DND-41 (cell line): Measurements from ENCODE around the gene DNPH1.
A peak's percentile ranks its signal among the peaks of the same experiment; 100 is the strongest.

Experiments used
- ATAC-seq: fragments of 200-7000 bp; cut with Tn5 transposase; 3 replicates; pipeline ENCODE4 v1.9.1; 2021; ENCODE audit warnings: low read depth; ENCODE audit not compliant: insufficient read depth
- DNase-seq: peaks from one replicate; pipeline ENCODE4 v3.0.0-alpha.2; 2020
- H2AFZ ChIP-seq: 2 replicates; pipeline ENCODE4 v1.6.0; 2012; ENCODE audit warnings: low read depth, low read length
- H3K27ac ChIP-seq: 2 replicates; pipeline ENCODE4 v1.5.1; 2012; ENCODE audit warnings: low read length, inconsistent platforms
- H3K27me3 ChIP-seq: fragments of 200-600 bp; sonication (generic); 2 replicates; pipeline ENCODE4 v1.6.0; 2012; ENCODE audit warnings: low read length, mild to moderate bottlenecking, inconsistent platforms; ENCODE audit not compliant: insufficient read depth, poor library complexity
- H3K36me3 ChIP-seq: 2 replicates; pipeline ENCODE4 v1.5.1; 2012; ENCODE audit warnings: low read length, inconsistent platforms; ENCODE audit not compliant: insufficient read depth
- H3K4me1 ChIP-seq: 2 replicates; pipeline ENCODE4 v1.5.1; 2012; ENCODE audit warnings: mild to moderate bottlenecking, low read length; ENCODE audit not compliant: insufficient read depth
- H3K4me2 ChIP-seq: 2 replicates; pipeline ENCODE4 v1.6.0; 2012; ENCODE audit warnings: mild to moderate bottlenecking, moderate library complexity, low read length, inconsistent platforms; ENCODE audit not compliant: insufficient read depth
- H3K4me3 ChIP-seq, 2 experiments: fragments of 200-600 bp in 1 of 2; shearing (Covaris generic) in 1 of 2; 2 replicates each; pipeline ENCODE4 v1.5.1; 2012 to 2016; ENCODE audit warnings: inconsistent platforms in 2 of 2, low read length in 2 of 2, mild to moderate bottlenecking in 2 of 2, low read depth in 1 of 2, moderate library complexity in 1 of 2
- H3K79me2 ChIP-seq: 2 replicates; pipeline ENCODE4 v1.6.0; 2012; ENCODE audit warnings: low read length, inconsistent platforms; ENCODE audit not compliant: insufficient read depth
- H3K9ac ChIP-seq: 2 replicates; pipeline ENCODE4 v1.6.0; 2012; ENCODE audit warnings: low read depth, mild to moderate bottlenecking, inconsistent platforms, low read length, moderate library complexity
- H3K9me3 ChIP-seq: 2 replicates; pipeline ENCODE4 v1.5.1; 2012; ENCODE audit warnings: low read length, moderate library complexity, mild to moderate bottlenecking, inconsistent platforms; ENCODE audit not compliant: insufficient read depth, severe bottlenecking
- H4K20me1 ChIP-seq: 2 replicates; pipeline ENCODE4 v1.6.0; 2012; ENCODE audit warnings: low read length; ENCODE audit not compliant: insufficient read depth
- EZH2 ChIP-seq: IDR thresholded peaks from 3 replicates; pipeline ENCODE4 v1.6.1; 2012; ENCODE audit warnings: borderline replicate concordance, low read depth, mild to moderate bottlenecking, moderate library complexity, low read length, inconsistent platforms; ENCODE audit not compliant: severe bottlenecking
- TF ChIP-seq, protein P1 (sequence below): IDR thresholded peaks from 2 replicates; pipeline ENCODE4 v1.5.1; 2012; ENCODE audit warnings: borderline replicate concordance, low read length, moderate library complexity, mild to moderate bottlenecking; ENCODE audit not compliant: poor library complexity, severe bottlenecking; ENCODE audit errors: extremely low read depth

Gene DNPH1

DNA sequence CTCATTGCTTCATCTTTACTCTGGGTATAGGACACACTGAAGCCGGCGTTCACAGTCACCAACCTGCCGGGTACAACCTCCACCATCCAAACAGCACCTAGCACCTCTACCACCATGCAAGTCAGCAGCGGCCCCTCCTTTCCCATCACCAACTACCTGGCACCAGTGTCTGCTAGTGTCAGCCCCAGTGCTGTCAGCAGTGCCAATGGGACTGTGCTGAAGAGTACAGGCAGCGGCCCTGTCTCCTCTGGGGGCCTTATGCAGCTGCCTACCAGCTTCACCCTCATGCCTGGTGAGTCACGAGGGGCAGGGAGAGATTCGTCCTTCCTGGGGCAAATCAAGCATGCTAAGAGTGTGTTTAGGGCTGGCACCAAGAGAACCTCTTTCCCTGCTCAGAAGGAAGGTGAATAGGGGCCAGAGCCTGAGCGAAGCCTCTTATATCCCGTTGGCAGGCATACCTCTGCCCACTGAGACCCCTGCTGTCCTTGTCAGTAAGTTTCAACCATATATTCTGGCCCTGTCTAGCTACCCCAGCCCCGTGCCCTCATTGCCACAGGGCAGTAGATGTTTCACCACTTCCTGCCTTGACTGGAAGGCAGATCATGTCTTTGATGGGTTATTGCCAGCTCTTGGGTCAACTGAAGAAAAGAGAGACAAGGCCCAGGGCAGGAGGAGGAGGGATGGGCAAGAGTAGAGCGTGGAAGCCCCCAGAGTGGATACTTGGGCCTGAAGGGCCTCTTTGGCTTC lies 53.4 kb downstream of the DNPH1 start:
- Histone ChIP-seq H3K27ac (peak overlapping the region; percentile 23; the same call in 1 of the 2 replicates), H2AFZ (no peak overlapping the region), H3K79me2 (peaks cover 50% of the 10 kb centered on the region), H3K4me2 (peak overlapping the region; percentile 13; the same call in 1 of the 2 replicates), H3K4me1 (peaks cover 41% of the 10 kb centered on the region), H4K20me1 (peaks cover 45% of the 10 kb centered on the region), H3K4me3 (no peak overlapping the region), H3K9me3 (no peaks in the 10 kb centered on the region), H3K27me3 (no peaks in the 10 kb centered on the region), H3K36me3 (peaks cover 59% of the 10 kb centered on the region), H3K9ac (no peak overlapping the region)
- ATAC-seq (no peak), DNase-seq (no peak)
- TF ChIP-seq, protein P1, sequence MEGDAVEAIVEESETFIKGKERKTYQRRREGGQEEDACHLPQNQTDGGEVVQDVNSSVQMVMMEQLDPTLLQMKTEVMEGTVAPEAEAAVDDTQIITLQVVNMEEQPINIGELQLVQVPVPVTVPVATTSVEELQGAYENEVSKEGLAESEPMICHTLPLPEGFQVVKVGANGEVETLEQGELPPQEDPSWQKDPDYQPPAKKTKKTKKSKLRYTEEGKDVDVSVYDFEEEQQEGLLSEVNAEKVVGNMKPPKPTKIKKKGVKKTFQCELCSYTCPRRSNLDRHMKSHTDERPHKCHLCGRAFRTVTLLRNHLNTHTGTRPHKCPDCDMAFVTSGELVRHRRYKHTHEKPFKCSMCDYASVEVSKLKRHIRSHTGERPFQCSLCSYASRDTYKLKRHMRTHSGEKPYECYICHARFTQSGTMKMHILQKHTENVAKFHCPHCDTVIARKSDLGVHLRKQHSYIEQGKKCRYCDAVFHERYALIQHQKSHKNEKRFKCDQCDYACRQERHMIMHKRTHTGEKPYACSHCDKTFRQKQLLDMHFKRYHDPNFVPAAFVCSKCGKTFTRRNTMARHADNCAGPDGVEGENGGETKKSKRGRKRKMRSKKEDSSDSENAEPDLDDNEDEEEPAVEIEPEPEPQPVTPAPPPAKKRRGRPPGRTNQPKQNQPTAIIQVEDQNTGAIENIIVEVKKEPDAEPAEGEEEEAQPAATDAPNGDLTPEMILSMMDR: no peak
- no peak for TF ChIP-seq EZH2
